RPMI7951 (cell line): Measurements from ENCODE around the gene H2BW2. TPM values are rescaled to one million over a fixed set of nuclear protein-coding genes. Genes with fewer than 3 reads are reported as not detected.
"Not testable (repeated sequence)": the region's sequence is repeated elsewhere in the genome, so short reads cannot be mapped to it uniquely, and the experiment has no call there.

Source experiments
- DNase-seq: peaks from one replicate; pipeline ENCODE4 v3.0.0-alpha.2; 2012; ENCODE audit warnings: low read depth
- total RNA-seq: library from RNA; depleted of rRNA; stranded (reverse); fragments of >200 nt; shearing (Covaris generic); gene quantifications from 2 replicates; pipeline ENCODE4 v1.2.3, GENCODE V29; 2014; rRNA removed

The H2BW2 gene
- not detected in 2 replicates for total RNA-seq

DNA sequence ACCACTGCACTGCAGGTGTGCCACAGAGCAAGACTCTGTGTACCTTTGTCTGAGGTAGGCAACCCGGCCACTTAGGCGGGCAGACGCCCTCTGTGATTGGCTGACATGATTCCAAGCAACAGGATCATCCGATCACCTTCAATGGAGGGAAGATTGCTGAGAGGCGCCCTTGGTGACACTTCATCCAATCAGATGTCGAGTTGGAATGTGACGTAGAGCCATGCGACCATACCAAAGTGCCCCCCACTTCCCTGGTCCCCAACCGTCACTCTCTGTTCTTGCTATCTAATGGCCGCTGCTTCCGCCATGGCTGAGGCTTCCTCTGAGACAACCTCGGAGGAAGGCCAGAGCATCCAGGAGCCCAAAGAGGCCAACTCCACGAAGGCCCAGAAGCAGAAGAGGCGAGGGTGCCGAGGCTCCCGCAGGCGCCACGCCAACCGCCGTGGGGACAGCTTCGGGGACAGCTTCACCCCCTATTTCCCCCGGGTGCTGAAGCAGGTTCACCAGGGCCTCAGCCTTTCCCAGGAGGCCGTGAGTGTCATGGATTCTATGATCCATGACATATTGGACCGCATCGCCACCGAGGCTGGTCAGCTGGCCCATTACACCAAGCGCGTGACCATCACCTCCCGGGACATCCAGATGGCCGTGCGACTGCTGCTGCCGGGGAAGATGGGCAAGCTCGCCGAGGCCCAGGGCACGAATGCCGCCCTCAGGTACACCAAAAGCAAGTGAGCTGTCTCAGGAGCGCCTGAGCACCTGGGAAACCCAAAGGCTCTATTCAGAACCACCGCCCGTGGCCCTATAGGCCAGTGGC lies at the start of gene H2BW2:
Gene H2BW2, plus strand, starts transcription at position 268 of the 817 bp plus-strand sequence. Its CDS starts 39 bp downstream, at position 307.
- no peak for DNase-seq

DNA sequence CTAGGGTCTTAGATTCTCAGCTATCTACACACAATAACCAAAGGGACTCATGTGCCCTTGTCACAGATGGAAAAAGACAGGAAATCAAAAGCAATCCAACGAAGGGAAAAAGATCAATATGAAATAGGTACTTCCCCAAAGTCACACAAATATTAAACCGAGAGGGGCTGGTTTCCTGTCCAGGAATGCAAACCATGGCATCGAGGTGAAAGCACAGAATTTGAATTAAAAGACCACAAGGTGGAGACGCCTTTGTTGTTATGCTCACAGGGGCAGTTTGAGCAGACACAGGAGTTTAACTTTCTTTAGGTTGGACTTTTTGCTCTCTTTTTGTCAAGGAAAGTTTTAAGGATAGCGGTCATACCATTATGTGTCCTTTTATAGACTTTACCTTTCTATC lies 40.5 kb upstream of the H2BW2 start:
- no peak for DNase-seq

DNA sequence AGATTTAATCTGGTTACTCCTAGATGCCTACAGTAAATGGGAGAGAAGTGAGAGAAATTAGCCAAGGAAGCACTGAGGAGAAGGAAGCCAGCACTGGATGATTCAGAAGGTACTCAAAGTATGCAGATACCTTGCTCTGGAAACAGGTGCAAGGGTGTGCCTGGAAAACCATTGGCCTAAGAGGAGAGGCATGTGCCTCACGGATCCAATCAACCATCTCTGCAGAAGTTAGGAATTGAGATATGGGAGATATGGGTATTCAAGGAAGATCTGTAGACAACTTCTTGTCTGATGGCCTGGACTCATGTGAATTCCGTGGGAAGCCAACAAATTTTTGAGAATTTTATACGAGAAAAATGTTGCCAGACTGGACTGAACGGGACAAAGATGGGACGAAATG lies 30.9 kb upstream of the H2BW2 start:
- DNase-seq = no peak

DNA sequence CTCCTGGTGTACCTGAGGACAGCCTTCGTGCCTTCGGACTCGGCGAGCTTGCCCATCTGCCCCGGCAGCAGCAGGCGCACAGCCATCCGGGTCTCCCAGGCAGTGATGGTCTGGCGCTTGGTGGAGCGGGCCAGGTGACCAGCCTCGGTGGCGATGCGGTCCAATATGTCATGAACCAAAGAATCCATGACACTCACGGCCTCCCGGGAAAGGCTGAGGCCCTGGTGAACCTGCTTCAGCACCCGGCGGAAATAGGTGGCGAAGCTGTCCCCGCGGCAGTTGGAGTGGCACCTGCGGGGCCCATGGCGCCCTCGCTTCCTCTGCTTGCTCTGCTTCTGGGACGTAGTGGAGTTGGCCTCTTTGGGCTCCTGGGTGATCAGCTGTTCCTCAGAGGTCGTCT lies 26.6 kb upstream of the H2BW2 start:
- no peak for DNase-seq

DNA sequence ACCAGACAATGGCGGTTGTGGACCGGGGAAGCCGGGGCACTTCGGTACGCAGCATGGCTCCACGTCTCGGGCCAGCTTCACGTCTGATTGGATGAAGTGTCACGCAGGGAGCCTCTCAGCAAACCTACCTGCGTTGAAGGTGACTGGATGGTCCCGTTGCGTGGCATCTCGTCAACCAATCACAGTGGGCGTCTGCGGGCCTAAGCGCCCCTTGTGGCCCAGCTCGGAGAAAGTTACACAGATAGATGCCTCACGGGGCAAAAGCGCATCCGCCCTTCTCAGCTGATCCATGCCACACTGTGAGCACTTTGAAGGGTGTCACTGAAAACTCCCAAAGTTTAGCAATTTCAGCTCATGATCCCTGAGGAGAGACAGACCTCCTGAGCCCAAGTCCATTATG lies 26.1 kb upstream of the H2BW2 start, which contains the start of gene H2BW1:
Gene H2BW1, minus strand, starts transcription at position 103 of the 400 bp plus-strand sequence. CDS start 132 bp downstream, outside the sequence.
- DNase-seq = no peak

DNA sequence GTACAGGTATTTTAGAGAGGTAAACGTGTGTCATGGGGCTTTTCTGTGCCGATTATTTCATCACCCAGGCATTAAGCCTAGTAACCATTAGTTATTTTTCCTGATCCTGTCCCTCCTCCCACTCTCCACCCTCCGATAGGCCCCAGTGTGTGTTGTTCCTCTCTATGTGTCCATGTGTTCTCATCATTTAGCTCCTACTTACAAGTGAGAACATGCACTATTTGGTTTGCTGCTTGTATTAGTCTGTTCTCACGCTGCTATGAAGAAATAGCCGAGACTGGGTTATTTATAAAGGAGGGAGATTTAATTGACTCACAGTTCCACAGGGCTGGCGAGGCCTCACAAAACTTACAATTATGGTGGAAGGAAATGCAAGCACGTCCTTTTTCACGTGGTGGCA lies 24.2 kb upstream of the H2BW2 start:
- DNase-seq = not testable (repeated sequence)

DNA sequence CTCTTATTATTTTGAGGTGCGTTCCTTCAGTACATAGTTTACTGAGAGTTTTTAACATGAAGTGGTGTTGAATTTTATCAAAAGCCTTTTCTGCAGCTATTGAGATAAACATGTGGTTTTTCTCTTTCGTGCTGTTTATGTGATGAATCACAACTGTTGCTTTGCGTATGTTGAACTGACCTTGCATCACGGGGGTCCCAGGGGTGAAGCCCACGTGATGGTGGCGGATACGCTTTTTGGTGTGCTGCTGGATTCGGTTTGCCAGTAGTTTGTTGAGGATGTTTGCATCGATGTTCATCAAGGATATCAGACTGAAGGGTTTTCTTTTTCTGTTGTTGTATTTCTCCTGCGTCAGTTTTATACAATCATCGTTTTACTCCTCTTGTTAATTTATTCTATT lies 21.6 kb upstream of the H2BW2 start:
- no peak for DNase-seq

DNA sequence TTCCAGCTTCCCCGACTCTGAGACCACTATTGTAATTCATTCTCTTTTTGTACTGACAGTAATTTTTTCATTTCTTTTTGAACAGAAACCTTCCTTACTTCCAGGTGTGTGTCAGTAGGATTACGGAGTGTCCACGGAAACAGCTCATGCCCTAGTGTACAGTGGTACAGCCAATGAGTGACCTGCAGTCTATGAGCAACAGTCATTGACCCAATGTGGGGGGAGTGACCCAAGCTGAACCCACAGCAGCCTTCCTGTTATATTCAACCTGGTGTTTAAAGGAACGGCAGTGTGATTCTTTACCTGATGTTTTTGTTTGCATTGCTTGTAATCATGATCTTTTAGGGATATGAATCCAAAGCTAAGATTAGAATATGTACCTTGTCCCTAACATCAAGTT lies 1.2 kb downstream of the H2BW2 start:
- no peak for DNase-seq

DNA sequence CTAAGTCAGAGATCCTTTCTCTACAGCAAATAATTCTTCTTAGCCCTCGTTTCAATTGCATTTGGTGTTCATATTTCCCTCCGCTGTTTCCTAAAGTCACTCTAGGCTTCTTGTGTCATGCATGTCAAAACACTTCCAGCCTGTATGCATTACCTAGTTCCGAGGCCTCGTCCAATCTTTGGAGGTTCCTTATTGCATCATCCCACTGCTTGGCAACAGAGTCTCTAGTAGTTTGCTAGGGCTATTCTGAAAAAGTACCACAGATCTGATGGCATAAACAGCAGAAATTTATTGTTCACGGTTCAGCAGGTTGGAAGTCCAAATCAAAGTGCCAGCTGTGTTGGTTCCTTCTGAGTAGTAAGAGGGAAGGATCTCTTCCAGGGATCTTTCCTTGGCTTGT lies 5.9 kb downstream of the H2BW2 start:
- DNase-seq = no peak

DNA sequence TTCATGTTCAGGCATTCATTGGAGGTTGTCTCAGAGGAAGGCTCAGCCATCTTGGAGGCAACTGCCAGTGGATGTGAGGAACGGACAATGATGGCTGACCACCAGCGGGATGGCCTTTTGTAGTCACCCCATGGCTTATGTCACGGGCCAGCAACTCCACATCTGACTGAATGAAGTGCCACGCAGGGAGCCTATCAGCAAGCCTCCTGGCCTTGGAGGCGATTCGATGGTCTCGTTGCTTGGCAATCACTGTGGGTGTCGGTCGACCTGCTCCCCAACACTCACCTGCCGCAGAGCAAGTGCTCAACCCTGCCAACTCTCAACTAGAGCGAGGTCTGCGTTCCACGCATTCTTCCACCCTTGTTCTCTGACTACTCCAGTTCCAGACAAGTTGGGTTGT lies 7.4 kb downstream of the H2BW2 start:
- no peak for DNase-seq

DNA sequence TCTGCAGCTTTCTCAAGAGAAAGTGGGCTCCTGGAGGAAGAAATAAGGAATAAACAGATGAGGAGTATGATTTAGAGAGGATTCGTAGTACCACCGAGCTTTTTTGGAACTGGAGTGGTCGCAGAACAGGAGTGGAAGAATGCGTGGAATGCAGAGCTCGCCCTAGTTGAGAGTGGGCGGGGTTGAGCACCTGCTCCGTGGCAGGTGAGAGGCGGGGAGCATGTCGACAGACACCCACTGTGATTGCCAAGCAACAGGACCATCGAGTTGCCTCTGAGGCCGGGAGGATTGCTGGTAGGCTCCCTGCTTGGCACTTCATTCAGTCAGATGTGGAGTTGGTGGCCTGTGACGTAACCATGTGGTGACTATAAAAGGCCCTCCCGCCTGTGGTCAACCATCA lies 15.2 kb downstream of the H2BW2 start:
- not testable (repeated sequence) for DNase-seq

DNA sequence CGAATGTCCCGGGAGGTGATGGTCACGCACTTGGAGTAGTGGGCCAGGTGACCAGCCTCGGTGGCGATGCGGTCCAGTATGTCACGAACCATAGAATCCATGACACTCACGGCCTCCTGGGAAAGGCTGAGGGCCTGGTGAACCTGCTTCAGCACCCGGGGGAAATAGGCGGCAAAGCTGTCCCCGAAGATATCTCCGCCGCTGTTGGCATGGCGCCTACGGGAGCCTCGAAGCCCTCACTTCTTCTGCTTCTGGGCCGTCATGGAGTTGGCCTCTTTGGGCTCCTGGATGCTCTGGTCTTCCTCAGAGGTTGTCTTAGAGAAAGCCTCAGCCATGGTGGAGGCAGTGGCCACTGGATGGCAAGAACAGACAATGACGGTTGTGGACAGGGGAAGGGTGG lies 22.9 kb downstream of the H2BW2 start:
- DNase-seq = not testable (repeated sequence)

DNA sequence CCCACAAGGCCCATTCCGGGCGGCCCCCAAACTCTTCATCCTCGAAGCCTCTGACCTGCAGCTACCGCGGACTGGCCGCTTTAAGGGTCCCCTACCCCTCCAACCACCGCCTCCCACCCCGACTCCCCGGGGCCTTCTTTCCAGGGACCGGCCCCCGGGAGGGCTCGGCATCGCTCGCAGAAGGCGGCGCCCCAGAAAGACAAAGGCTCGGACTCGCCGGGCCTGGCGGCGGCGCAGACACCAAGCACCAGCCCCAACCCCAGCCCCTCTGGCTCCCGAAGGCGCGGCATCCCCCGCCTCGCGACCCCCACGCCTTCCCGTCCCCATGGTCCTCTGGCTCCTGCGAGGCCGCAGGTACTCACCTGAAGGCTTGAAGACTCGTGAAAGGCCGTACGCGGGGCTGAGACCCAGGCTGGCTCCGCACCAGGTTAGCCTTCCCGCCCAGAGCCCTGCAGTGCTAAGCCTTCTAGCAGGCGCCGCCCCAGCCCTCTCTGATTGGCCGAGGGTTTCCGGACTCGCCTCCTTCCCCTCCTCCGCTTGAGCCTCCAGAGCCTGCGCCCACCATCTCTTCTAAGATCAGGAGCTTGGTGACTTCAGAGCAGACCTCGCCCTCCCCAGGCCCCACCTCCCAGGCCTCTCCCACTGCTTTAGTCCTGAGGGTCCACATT lies 36.2 kb downstream of the H2BW2 start, which contains the start of gene TMSB15C:
Gene TMSB15C, minus strand, starts transcription at position 459 of the 668 bp plus-strand sequence.
- not testable (repeated sequence) for DNase-seq

DNA sequence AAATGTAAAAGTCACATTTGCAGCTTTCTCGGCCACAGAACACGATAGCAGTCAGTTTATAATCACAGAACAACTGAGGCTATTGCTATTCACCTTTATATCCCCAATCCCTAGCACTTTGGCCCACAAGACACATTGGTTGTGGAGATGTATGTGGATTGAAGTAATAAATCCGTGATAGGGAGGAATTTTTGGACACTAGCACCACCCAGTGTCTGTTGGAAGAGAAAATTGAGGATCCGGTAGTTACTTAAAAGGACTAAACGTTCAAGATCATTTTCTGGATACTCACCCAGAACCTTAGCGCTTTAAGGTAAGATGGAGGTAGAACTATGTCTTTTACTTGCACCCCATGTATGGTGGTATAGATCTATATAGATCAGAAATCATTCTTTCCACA lies 38.1 kb downstream of the H2BW2 start:
- DNase-seq = not testable (repeated sequence)

DNA sequence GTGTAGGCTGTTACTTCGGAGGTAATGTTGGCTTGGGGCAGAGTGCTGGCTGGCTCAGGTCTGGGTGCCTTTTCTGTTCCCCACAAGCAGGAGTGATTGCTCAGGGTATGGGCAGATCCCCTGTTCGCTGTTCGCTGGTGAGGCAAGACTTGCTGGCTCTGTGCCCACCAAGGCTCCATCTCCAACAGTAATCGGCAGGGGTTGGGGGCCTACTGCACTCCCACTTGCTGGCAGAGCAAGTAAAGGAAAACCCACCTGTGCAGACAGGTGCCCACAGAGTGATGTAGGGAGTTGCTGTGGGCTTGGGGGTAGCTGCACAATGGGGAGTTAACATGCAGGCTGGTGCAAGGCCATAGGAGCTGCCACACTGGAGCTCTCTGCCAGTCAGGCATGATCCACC lies 44.3 kb downstream of the H2BW2 start:
- DNase-seq = no peak

DNA sequence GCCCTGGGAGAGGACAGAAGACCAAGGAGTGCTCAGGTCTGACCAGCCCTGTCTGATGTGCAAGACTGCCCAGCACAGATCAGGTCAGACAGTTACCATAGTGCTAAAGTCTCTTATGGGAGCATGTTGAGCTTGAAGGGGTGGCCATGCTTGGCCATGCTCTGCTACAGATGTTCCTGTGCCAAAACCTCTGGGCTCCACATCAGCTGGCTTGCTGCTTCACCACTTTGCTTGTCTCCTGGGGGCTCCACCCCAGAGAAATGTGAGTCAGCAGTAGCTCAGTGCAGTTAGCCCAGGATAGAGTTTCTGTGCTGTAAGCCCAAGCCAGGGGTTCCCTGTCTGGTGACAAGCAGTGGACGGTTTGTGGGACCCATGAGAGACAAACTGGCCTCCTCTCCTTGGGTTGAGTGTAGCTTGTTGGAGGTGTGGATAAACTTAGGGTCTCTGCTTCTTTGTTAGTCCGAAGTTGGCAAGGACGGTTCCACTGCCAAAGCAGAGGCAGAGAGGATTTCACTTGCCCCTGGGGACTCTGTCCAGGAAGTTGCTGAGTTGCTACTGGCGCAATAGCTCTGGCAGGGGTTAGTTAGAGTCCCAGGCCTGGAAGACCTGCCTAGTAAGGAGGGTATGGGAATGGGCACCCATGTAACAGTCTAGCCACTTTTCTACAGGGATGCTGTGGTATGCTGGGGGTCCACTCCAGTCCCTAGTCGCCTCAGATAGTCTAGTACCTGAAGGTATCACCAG lies 45.0 kb downstream of the H2BW2 start:
- DNase-seq = no peak

DNA sequence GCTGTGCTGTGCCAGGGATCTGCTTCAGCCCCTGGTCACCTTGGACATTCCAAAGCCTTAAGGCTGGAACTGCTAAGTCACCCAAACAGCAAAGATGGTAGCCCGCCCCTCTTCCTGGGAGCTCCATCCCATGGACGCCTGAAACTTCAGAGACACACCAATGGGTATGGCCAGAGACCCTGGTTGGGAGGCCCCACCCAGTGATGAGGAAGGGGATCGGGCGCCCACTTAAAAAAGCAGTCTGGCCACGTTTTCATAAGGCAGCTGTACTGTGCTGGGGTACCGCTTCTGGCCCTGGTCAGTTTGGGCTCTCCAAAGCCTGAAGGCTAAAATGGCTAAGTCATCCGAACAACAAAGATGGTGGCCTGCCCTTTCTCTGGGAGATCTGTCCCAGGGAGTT lies 45.7 kb downstream of the H2BW2 start:
- DNase-seq = no peak

DNA sequence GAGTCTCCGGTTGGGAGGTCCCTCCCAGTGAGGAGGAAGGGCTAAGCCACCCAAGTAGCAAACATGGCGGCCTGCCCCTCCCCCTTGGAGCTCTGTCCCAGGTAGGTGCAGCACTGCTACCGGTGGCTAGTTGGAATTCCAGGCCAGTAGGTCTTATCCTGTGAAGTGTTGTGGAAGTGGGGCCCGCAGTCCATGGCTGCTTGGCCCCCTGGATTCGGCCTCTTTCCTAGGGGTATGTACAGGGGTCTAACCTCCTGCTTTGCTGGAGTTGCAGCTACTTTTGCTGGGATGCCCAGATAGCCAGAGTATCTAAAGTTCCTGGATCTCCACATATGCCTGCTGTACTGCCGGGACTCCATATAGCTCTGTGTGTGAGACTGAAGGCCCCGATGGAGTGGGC lies 46.2 kb downstream of the H2BW2 start:
- DNase-seq = no peak
